ENCODE data around the gene AKR1E2. TPM values are rescaled to one million over a fixed set of nuclear protein-coding genes. Genes with fewer than 3 reads are reported as not detected.

The AKR1E2 gene
- total RNA-seq, 2 experiments from 2014 or later, result 5.1 to 5.6 TPM

DNA sequence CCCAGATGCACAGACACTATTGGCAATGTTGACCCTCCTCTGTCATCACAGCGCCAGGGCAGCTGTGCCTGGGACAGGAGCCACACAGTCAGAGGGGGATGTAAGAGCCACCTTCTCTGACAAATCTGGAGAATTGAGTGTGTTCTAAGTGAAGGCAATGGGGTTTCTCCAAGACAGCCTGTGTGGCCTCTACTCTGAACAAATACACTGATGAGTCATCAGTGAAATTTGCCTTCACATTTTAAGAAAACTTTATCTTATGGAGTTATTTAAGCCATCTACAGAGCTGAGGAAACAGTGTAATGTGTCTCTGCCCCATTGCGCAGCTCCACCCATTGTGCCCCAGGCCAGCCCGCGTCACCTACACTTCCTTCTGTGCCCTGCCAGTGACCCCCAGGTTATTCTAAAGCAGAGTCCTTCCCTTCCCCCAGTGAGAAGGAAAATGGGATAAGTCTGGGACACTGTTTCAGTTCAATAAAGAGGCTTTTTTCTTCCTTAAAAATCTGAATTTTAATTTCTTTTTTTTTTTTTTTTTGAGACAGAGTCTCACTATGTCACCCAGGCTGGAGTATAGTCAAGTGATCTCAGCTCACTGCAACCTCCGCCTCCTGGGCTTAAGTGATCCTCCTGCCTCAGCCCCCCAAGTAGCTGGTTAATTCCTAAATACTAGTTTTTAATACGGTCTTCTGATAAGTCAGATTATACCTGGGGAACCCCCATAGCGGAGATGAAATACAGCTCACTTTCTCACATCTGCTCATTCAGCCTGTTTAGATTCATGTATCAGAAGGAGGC, 21.8 kb downstream of the AKR1E2 start:
- Mint-ChIP-seq H3K4me3 (no peak overlapping the region), H3K27ac (no peak overlapping the region), H3K36me3 (peaks cover 1% of the 10 kb centered on the region), H3K9me3 (no peaks in the 10 kb centered on the region), H3K4me1 (peaks cover 12% of the 10 kb centered on the region), H3K27me3 (no peaks in the 10 kb centered on the region)
- DNase-seq, result no peak

GRCh38 chr10:4848356-4849041, 22.5 kb downstream of the AKR1E2 start:
- H3K4me1 Mint-ChIP-seq, result peaks cover 12% of the 10 kb centered on the region
- H3K36me3 Mint-ChIP-seq, result peaks cover 1% of the 10 kb centered on the region
- H3K27ac Mint-ChIP-seq, result no peak overlapping the region
- H3K27me3 Mint-ChIP-seq, result no peaks in the 10 kb centered on the region
- H3K4me3 Mint-ChIP-seq, result no peak overlapping the region
- H3K9me3 Mint-ChIP-seq, result no peaks in the 10 kb centered on the region
- DNase-seq, result no peak

- DNase-seq, result no peak
- peaks cover 12% of the 10 kb centered on the region for H3K4me1 Mint-ChIP-seq
- H3K9me3 Mint-ChIP-seq, result no peaks in the 10 kb centered on the region
- peaks cover 1% of the 10 kb centered on the region for H3K36me3 Mint-ChIP-seq
- H3K4me3 Mint-ChIP-seq, result no peak overlapping the region
- H3K27me3 Mint-ChIP-seq, result no peaks in the 10 kb centered on the region
- H3K27ac Mint-ChIP-seq, result no peak overlapping the region
Observed at GRCh38 chr10:4849042-4849402, 23.0 kb downstream of the AKR1E2 start.

DNA sequence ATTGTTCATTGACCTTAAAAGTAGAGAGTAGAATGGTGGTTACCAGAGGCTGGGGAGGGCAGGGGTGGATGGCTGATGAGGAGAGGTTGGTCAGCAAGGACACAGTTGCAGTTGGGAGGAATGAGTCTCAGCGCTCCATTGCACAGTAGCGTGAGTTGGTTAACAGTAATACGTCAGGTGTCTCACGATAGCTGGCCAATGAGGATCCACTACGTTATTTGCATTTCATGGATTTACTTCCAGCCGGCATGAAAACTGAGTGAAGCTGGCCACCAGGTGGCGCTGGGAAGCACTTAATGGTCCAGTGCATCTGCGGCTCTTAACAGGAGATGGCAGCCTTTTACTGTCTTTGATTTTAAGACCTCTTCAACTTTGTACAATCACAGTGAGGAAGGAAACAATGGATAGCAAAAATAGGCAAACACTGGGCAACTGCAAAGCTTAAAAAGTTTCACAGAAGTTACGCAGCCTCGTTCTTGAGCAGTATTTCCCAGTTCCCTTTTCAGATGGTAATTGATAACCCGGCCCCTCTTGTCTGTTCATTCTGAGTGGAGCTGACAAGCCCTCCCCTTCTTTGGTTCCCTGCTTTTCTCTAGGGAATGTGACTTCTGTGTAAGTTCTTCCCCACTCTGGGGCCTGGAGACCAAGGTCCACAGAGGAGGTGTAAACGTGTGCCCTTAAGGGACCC, 23.7 kb downstream of the AKR1E2 start:
- no peak overlapping the region for H3K27ac Mint-ChIP-seq
- peak overlapping the region; percentile 14 for H3K4me3 Mint-ChIP-seq
- H3K27me3 Mint-ChIP-seq, result no peaks in the 10 kb centered on the region
- DNase-seq, result peak; percentile 80
- H3K4me1 Mint-ChIP-seq, result peaks cover 12% of the 10 kb centered on the region
- H3K36me3 Mint-ChIP-seq, result peaks cover 1% of the 10 kb centered on the region
- no peaks in the 10 kb centered on the region for H3K9me3 Mint-ChIP-seq

- H3K27ac Mint-ChIP-seq, result no peak overlapping the region
- no peaks in the 10 kb centered on the region for H3K27me3 Mint-ChIP-seq
- no peak overlapping the region for H3K4me3 Mint-ChIP-seq
- peaks cover 1% of the 10 kb centered on the region for H3K36me3 Mint-ChIP-seq
- no peak for DNase-seq
- H3K4me1 Mint-ChIP-seq, result peaks cover 12% of the 10 kb centered on the region
- no peaks in the 10 kb centered on the region for H3K9me3 Mint-ChIP-seq
Observed at GRCh38 chr10:4850397-4850796, 24.4 kb downstream of the AKR1E2 start.

DNA sequence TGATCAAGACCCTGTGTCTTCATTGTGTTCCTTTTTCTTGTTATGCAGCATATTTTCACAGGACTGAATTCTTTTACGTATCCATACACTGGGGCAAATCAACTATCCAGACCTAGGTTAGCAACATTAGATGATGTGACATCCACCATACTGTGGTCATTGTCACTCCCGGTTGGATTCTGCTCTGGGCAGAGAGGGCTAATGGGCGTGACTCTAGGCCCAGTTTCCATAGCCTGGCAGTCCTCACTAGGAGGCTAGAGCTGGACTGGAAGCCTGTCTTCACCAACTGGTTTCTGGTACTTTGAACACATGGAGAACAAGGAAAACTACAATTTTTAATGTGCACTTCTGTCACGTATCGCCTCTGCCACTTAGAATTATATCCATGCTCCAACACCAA, 25.2 kb downstream of the AKR1E2 start:
- peaks cover 12% of the 10 kb centered on the region for H3K4me1 Mint-ChIP-seq

DNA sequence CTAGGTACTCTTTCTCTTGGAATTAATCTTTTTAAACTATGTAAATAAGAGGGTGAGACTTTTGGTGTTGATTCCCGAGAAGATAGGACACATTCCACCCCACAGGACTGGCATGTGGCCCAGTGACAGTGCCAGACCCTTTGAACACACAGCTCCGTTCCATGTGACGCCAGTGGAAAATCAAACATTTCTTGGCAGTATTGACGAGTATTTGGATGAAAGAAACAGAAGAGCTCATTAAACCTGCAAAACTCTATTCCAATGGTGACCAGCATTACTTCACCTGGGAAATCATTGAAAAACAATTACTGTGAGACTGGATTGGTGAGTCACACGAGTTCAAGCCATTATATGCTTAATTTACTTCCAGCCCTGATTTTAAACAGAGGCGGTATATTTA, 25.8 kb downstream of the AKR1E2 start:
- Mint-ChIP-seq H3K9me3 (no peaks in the 10 kb centered on the region), H3K4me1 (peaks cover 12% of the 10 kb centered on the region), H3K36me3 (peaks cover 1% of the 10 kb centered on the region), H3K27ac (no peak overlapping the region), H3K27me3 (no peaks in the 10 kb centered on the region), H3K4me3 (no peak overlapping the region)
- no peak for DNase-seq

More for the DNA sequence above, 25.2 kb downstream of the AKR1E2 start:
- Mint-ChIP-seq H3K27me3 (no peaks in the 10 kb centered on the region), H3K9me3 (no peaks in the 10 kb centered on the region), H3K27ac (no peak overlapping the region), H3K36me3 (peaks cover 1% of the 10 kb centered on the region), H3K4me3 (no peak overlapping the region)
- no peak for DNase-seq

GRCh38 chr10:4865945-4866661, 40.1 kb downstream of the AKR1E2 start:
- no peak overlapping the region for H3K4me3 Mint-ChIP-seq
- peaks cover 3% of the 10 kb centered on the region for H3K9me3 Mint-ChIP-seq
- no peak overlapping the region for H3K27ac Mint-ChIP-seq
- H3K27me3 Mint-ChIP-seq, result peaks cover 3% of the 10 kb centered on the region
- peaks cover 3% of the 10 kb centered on the region for H3K36me3 Mint-ChIP-seq
- no peak for DNase-seq
- H3K4me1 Mint-ChIP-seq, result no peaks in the 10 kb centered on the region

DNA sequence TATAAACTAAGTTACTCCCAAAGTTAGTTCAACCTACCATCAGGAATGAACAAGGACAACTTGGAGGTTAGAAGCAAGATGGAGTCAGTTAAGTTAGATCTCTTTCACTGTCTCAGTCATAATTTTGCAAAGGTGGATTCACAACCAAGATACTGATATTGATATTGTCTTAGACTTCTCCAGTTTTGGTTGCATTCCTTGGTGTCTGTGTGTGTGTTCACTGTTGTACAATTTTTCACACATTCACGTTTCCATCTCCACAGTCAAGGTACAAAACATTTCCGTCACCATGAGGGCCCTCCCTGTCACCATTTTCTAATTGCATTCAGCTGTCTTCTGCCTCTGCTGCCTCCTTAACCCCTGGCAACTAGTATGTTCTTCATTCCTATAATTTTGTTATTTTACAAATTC, 41.1 kb downstream of the AKR1E2 start:
- Mint-ChIP-seq H3K27ac (no peak overlapping the region), H3K27me3 (peaks cover 3% of the 10 kb centered on the region), H3K4me3 (no peak overlapping the region), H3K9me3 (peaks cover 3% of the 10 kb centered on the region), H3K36me3 (peaks cover 3% of the 10 kb centered on the region), H3K4me1 (no peaks in the 10 kb centered on the region)
- DNase-seq, result no peak

GRCh38 chr10:4867520-4868356, 41.7 kb downstream of the AKR1E2 start:
- H3K9me3 Mint-ChIP-seq, result no peaks in the 10 kb centered on the region
- H3K36me3 Mint-ChIP-seq, result no peaks in the 10 kb centered on the region
- H3K27me3 Mint-ChIP-seq, result peaks cover 3% of the 10 kb centered on the region
- H3K4me3 Mint-ChIP-seq, result no peak overlapping the region
- H3K4me1 Mint-ChIP-seq, result no peaks in the 10 kb centered on the region
- no peak overlapping the region for H3K27ac Mint-ChIP-seq
- no peak for DNase-seq

- H3K27ac Mint-ChIP-seq, result no peak overlapping the region
- H3K36me3 Mint-ChIP-seq, result no peaks in the 10 kb centered on the region
- no peak overlapping the region for H3K4me3 Mint-ChIP-seq
- H3K27me3 Mint-ChIP-seq, result peaks cover 3% of the 10 kb centered on the region
- H3K9me3 Mint-ChIP-seq, result no peaks in the 10 kb centered on the region
- DNase-seq, result no peak
- H3K4me1 Mint-ChIP-seq, result no peaks in the 10 kb centered on the region
Observed at GRCh38 chr10:4868357-4868657, 42.3 kb downstream of the AKR1E2 start.

- Mint-ChIP-seq H3K4me3 (no peak overlapping the region), H3K4me1 (no peaks in the 10 kb centered on the region), H3K36me3 (peaks cover 3% of the 10 kb centered on the region), H3K9me3 (no peaks in the 10 kb centered on the region), H3K27me3 (peaks cover 6% of the 10 kb centered on the region), H3K27ac (no peak overlapping the region)
- DNase-seq, result no peak
Observed at GRCh38 chr10:4882704-4883078, 56.7 kb downstream of the AKR1E2 start.

DNA sequence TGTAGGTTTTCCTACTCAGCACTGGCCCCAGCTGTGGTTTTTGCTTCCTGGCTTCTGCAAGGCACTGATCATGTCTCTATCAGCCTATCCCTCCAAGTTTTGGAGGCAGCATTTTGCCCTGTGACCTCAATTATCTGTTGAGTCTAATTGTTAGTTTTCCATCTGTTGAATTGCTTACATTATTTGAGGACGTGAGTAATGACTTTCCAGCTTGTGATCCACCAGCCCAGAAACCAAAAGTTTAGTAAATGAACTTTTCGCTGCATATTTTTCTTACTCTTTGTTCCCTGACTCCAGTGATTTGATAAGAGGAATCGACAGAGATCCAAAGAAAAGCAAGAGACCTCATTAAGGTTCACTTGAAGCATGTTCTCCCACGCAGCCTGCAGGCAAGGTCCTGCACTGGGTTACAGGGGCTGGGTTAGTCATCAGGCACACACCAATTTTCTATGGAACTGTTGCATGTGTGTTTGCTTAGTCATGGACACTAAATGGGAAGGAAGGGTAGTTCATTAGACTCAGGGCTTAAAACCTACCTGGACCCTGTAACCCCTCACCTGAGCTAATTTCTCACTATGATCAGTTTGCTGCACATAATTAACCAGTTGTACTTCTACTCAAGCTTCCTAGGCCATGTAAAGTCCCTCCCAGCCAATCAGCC, 57.2 kb downstream of the AKR1E2 start:
- peaks cover 3% of the 10 kb centered on the region for H3K36me3 Mint-ChIP-seq
- H3K4me3 Mint-ChIP-seq, result no peak overlapping the region
- H3K4me1 Mint-ChIP-seq, result no peaks in the 10 kb centered on the region
- no peaks in the 10 kb centered on the region for H3K9me3 Mint-ChIP-seq
- no peak overlapping the region for H3K27ac Mint-ChIP-seq
- peaks cover 6% of the 10 kb centered on the region for H3K27me3 Mint-ChIP-seq
- DNase-seq, result no peak

DNA sequence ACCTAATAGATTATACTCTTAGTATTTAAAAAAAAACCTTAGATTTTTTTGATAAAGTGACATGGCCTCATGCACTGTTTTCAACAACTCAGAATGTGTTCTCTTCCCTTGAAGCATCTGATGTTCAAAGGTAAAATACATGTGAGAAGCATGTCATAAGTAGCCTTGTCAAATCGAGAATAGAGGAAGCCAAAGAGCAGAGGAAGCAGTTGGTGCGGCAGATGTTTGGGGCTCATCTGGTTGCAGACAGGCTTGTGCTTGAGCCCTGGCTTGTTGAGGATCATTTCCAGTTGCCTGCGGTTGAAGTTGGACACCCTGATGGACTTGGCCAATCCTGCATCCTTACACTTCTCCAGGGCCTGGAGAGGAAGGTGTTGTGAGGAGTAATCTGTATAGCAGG, 59.2 kb downstream of the AKR1E2 start:
- Mint-ChIP-seq H3K4me1 (no peaks in the 10 kb centered on the region), H3K4me3 (no peak overlapping the region), H3K36me3 (peaks cover 3% of the 10 kb centered on the region), H3K9me3 (no peaks in the 10 kb centered on the region), H3K27ac (no peak overlapping the region), H3K27me3 (peaks cover 6% of the 10 kb centered on the region)
- no peak for DNase-seq

Data from activated naive CD8-positive, alpha-beta T cell treated with anti-CD3 and anti-CD28 coated beads for 36 hours (primary cell).